Aorta (tissue), 5 donors: ENCODE data around the gene WHRN. TPM values are rescaled to one million over a fixed set of nuclear protein-coding genes. Genes with fewer than 3 reads are reported as not detected.

Source experiments
- ATAC-seq: fragments of 200-7000 bp; cut with Tn5 transposase; one replicate; pipeline ENCODE4 v1.9.1; 2022; ENCODE audit warnings: moderate library complexity; ENCODE audit not compliant: low FRiP score
- DNase-seq, 2 donors: peaks; one replicate each; pipeline ENCODE4 v3.0.0-alpha.2; 2020
- H3K27ac ChIP-seq, 2 donors: one replicate each; pipeline ENCODE4 v1.5.1; 2013; ENCODE audit warnings: low read length in 2 of 2, mild to moderate bottlenecking in 2 of 2, moderate library complexity in 2 of 2, control low read depth in 1 of 2, inconsistent platforms in 1 of 2, low read depth in 1 of 2
- H3K27me3 ChIP-seq, 2 donors: one replicate each; pipeline ENCODE4 v1.6.1; 2013; ENCODE audit warnings: control low read depth in 1 of 2, low read length in 1 of 2, mild to moderate bottlenecking in 1 of 2, moderate library complexity in 1 of 2; ENCODE audit not compliant: insufficient read depth in 2 of 2, control insufficient read depth in 1 of 2
- H3K36me3 ChIP-seq, 2 donors: one replicate each; pipeline ENCODE4 v1.6.1; 2013; ENCODE audit warnings: control low read depth in 1 of 2, low read length in 1 of 2, mild to moderate bottlenecking in 1 of 2; ENCODE audit not compliant: insufficient read depth in 2 of 2, control insufficient read depth in 1 of 2
- H3K4me1 ChIP-seq, 2 donors: one replicate each; pipeline ENCODE4 v1.6.1; 2013; ENCODE audit warnings: low read length in 2 of 2, control low read depth in 1 of 2, mild to moderate bottlenecking in 1 of 2, moderate library complexity in 1 of 2; ENCODE audit not compliant: insufficient read depth in 2 of 2, control insufficient read depth in 1 of 2
- H3K4me3 ChIP-seq, 2 donors: one replicate each; pipeline ENCODE4 v1.5.1; 2013; ENCODE audit warnings: low read length in 2 of 2, control low read depth in 1 of 2, mild to moderate bottlenecking in 1 of 2
- H3K9me3 ChIP-seq: one replicate; pipeline ENCODE4 v1.6.1; 2013; ENCODE audit warnings: mild to moderate bottlenecking, low read length; ENCODE audit not compliant: control insufficient read depth
- WGBS, 2 donors: extraction: QIAGEN DNeasy Blood & Tissue Kit; methylation state at CpG; one replicate each; pipeline ENCODE4 v1.1.7; 2013; 5-methylcytosine and 5-hydroxymethylcytosine counted together
- intact Hi-C, 2 donors: fragments of 100-400 bp; cut with DNase I; formaldehyde crosslinking; loops; one replicate each; pipeline versions ENCODE4 v1.14.2 to v1.15.0; 2022
- polyA plus RNA-seq, 2 donors: library from polyadenylated mRNA; stranded (reverse); fragments of 200-250 nt; gene quantifications; one replicate each; pipeline ENCODE4 v1.2.3, GENCODE V29; 2013
- total RNA-seq, 2 donors: library from RNA; stranded (reverse); fragmentation: NEBNext Ultra II Directional; extraction: Animal tissue kit (Norgen Biotek cat#: 25700); gene quantifications; one replicate each; pipeline ENCODE4 v1.2.1, GENCODE V29; 2021
- donor health status: healthy with polysubstance abuse.
- donor health status: Bipolar disorder and iron deficiency.
- donor health status: DM: no; HTN: no; CAD: no.
- donor health status: DM: no; HTN: no; CAD: no.
- donor health status: DM: yes; HTN: yes; CAD: no.

WHRN gene
- total and polyA plus RNA-seq, 4 donors, result 1.5 to 4.0 (median 3.6) TPM

DNA sequence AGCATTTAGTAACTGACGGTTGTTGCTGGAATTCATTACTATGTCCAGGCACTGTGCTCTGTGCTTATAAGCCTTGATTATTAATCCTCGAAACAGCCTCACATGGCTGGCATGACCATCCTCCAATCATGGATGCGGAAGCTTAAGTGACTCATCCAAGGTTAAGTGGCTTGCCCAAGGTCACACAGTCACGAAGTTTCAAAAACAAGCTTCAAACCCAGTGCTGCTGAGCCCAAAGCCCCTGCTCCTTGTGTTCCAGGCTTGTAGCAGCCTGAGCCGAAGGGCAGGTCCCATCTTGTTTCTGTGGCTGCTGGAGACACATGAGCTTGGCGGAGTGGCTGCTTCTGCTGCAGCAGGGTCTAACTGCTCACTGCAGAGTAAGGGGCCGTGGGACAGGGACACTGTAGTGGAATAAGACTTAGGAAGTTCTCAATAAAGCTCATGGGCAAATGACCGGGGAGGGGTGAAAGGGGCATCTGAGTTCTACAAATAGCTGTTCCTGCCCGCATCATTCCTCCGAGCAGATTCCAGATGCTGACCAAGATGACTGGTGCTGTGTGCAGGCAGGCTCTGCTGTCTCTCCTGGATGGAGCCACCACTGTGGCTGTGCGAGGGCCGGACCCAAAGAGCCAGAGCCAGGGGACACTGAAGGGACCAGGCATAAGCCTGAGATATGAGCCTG, 32.4 kb downstream of the WHRN start:
- no peak for ATAC-seq
- intact Hi-C loops, result no loop called here
- WGBS, 2 donors, result 82 to 85% methylated on average over 12 of the region's 12 CpGs
- no peak overlapping the region for H3K27ac ChIP-seq
- no peaks in the 10 kb centered on the region for H3K36me3 ChIP-seq
- H3K4me3 ChIP-seq, result no peak overlapping the region
- no peaks in the 10 kb centered on the region for H3K9me3 ChIP-seq
- no peaks in the 10 kb centered on the region for H3K4me1 ChIP-seq
- H3K27me3 ChIP-seq, result no peaks in the 10 kb centered on the region
- no peak for DNase-seq

DNA sequence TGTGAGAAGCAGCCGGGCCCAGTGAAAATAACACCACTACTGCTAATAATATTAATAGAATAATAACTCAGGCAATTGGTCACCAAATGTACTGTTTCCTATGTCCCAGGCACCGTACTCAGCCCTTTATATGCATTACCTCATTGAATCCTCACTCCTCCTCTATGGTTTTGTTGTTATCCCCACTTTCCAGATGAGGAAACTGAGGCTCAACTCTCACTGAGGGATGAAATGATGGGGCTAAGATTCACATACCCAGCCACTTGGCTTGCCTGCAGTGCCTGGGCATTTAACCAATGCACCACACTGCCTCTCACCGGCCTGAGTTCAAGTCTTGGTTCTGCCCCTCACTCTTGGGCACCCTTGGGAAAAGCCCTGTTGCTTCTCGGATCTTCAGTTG, 34.1 kb downstream of the WHRN start:
- WGBS, 2 donors, result 82 to 88% methylated on average over 4 of the region's 4 CpGs
- Histone ChIP-seq H3K4me1 (no peaks in the 10 kb centered on the region), H3K36me3 (no peaks in the 10 kb centered on the region), H3K27ac (no peak overlapping the region), H3K4me3 (no peak overlapping the region), H3K27me3 (no peaks in the 10 kb centered on the region), H3K9me3 (no peaks in the 10 kb centered on the region)
- intact Hi-C loops, result no loop called here
- ATAC-seq, result no peak
- no peak for DNase-seq

GRCh38 chr9:114470581-114470980, 34.7 kb downstream of the WHRN start:
- no peak for ATAC-seq
- intact Hi-C loops, result no loop called here
- H3K9me3 ChIP-seq, result no peaks in the 10 kb centered on the region
- no peak for DNase-seq
- WGBS, 2 donors, result 88 to 96% methylated on average over 6 of the region's 6 CpGs
- H3K4me1 ChIP-seq, result no peaks in the 10 kb centered on the region
- no peak overlapping the region for H3K27ac ChIP-seq
- H3K27me3 ChIP-seq, result no peaks in the 10 kb centered on the region
- no peak overlapping the region for H3K4me3 ChIP-seq
- H3K36me3 ChIP-seq, result no peaks in the 10 kb centered on the region

- Histone ChIP-seq H3K4me1 (no peaks in the 10 kb centered on the region), H3K9me3 (no peaks in the 10 kb centered on the region), H3K36me3 (no peaks in the 10 kb centered on the region), H3K4me3 (no peak overlapping the region), H3K27me3 (no peaks in the 10 kb centered on the region), H3K27ac (no peak overlapping the region)
- intact Hi-C loops, result no loop called here
- 94 to 97% methylated on average over 6 of the region's 6 CpGs for WGBS, 2 donors
- no peak for DNase-seq
- no peak for ATAC-seq
These were observed 35.2 kb downstream of the WHRN start for GRCh38 chr9:114470121-114470520.

GRCh38 chr9:114469091-114469853, 36.0 kb downstream of the WHRN start:
- no peak overlapping the region for H3K4me3 ChIP-seq
- H3K36me3 ChIP-seq, result no peaks in the 10 kb centered on the region
- no peaks in the 10 kb centered on the region for H3K4me1 ChIP-seq
- WGBS, 2 donors, result 92 to 96% methylated on average over 16 of the region's 16 CpGs
- H3K27me3 ChIP-seq, result no peaks in the 10 kb centered on the region
- intact Hi-C loops, result no loop called here
- H3K27ac ChIP-seq, result no peak overlapping the region
- H3K9me3 ChIP-seq, result no peaks in the 10 kb centered on the region
- ATAC-seq (no peak), DNase-seq (no peak)

DNA sequence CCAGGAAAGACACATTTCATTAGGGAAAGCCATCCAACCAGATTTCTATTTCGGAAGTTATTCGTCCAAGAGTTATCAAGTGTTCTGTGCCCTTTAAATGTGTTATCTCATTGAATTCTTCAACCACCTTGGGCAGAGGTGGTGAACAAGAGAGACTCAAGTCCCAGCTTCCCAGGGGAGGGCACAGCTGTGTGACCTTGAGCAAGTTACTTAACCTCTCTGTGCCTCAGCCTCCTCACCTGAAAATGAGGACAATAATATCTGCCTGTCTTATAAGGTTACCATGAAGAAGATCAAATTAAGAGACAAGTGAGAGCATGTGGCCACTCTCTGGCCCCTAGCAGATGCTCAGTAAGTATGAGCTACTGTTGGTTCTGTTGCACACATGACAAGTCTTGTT, 37.4 kb downstream of the WHRN start:
- intact Hi-C loops, result no loop called here
- ATAC-seq (no peak), DNase-seq (no peak)
- no peak overlapping the region for H3K27ac ChIP-seq
- no peaks in the 10 kb centered on the region for H3K27me3 ChIP-seq
- no peak overlapping the region for H3K4me3 ChIP-seq
- no peaks in the 10 kb centered on the region for H3K36me3 ChIP-seq
- no peaks in the 10 kb centered on the region for H3K9me3 ChIP-seq
- WGBS, 2 donors, result 94 to 97% methylated on average over 2 of the region's 2 CpGs
- no peaks in the 10 kb centered on the region for H3K4me1 ChIP-seq

- Histone ChIP-seq H3K4me3 (no peak overlapping the region), H3K27ac (no peak overlapping the region), H3K36me3 (no peaks in the 10 kb centered on the region), H3K27me3 (no peaks in the 10 kb centered on the region), H3K9me3 (no peaks in the 10 kb centered on the region), H3K4me1 (no peaks in the 10 kb centered on the region)
- intact Hi-C loops, result no loop called here
- DNase-seq (no peak), ATAC-seq (no peak)
- WGBS, 2 donors, result 90 to 93% methylated on average over 19 of the region's 19 CpGs
These were observed 38.0 kb downstream of the WHRN start for GRCh38 chr9:114467226-114467750.

DNA sequence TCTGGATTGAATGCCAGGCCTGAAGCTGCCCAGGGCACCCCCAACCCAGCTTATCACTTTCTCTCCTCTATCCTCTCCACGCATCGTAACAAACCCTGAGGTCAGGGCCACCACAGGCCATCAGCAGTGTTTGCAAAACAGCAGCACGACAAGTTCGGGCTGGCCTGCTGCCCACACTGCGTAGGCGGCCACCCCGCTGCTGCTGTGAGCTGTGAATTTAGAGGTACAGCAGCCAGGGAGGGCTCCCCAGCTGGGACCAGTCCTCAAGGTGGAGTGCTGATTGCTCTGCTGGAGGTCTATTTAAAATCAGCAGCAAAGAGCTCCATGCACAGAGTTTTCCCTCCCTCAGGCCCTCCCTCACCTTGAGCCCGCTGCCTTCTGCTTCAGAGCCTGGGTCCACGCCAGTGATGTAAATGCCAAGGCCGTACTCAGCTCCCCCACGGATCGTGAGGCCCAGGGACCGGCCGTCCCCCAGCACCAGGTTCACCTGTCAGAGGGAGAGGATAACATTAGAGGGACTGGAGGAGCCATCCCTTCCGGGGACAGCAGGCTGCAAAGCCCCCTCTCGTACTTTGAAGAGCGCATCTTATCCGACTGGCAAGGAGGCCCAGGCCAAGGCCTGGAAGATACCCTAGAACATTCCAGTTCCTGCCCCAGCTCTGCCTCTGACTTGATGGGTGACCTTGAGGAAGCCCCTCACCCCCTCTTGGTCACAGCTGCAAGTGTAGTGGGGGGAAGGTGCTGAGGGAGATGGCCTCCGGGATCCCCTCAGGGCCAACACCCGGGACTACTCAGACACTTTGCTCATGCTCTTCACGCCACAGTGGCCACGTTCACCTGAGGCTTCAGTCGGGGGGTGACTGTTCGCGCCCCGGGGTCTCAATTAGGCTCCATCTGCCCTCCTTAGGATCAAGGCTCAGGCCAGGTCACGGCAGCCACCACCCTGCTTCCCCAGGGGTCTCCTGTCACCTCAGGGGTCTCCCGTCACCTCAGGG, 39.1 kb downstream of the WHRN start:
- Histone ChIP-seq H3K36me3 (no peaks in the 10 kb centered on the region), H3K4me1 (no peaks in the 10 kb centered on the region), H3K27me3 (no peaks in the 10 kb centered on the region), H3K27ac (no peak overlapping the region), H3K9me3 (no peaks in the 10 kb centered on the region), H3K4me3 (no peak overlapping the region)
- ATAC-seq (no peak), DNase-seq (no peak)
- intact Hi-C loops, result no loop called here
- 84 to 88% methylated on average over 28 of the region's 28 CpGs for WGBS, 2 donors
